Activated CD8-positive, alpha-beta T cell treated with anti-CD3 and anti-CD28 coated beads for 36 hours (primary cell): Measurements from ENCODE around the gene EPHB4. TPM values are rescaled to one million over a fixed set of nuclear protein-coding genes. Genes with fewer than 3 reads are reported as not detected.

ENCODE experiments used
- ATAC-seq: fragments of 200-7000 bp; cut with Tn5 transposase; one replicate; pipeline ENCODE4 v1.10.0; 2021; ENCODE audit warnings: mild to moderate bottlenecking, moderate library complexity
- CTCF ChIA-PET: fragments of 350-600 bp; sonication (Branson Sonifier 250); formaldehyde crosslinking; loops from one replicate; lab custom pipeline; 2021; ENCODE audit warnings: antibody characterized with exemption; lab: Charles Lee
- POLR2A ChIA-PET: fragments of 350-600 bp; sonication (Branson Sonifier 250); formaldehyde crosslinking; loops from one replicate; lab custom pipeline; 2021; ENCODE audit warnings: antibody characterized with exemption; lab: Charles Lee
- DNase-seq: peaks from one replicate; pipeline ENCODE4 v3.0.0-alpha.2; 2020
- H3K27ac Mint-ChIP-seq: one replicate; pipeline ENCODE4 v1.8.0; 2021; ENCODE audit warnings: mild to moderate bottlenecking, mixed read lengths
- H3K27me3 Mint-ChIP-seq: one replicate; pipeline ENCODE4 v1.8.0; 2021; ENCODE audit warnings: mixed read lengths
- H3K36me3 Mint-ChIP-seq: one replicate; pipeline ENCODE4 v1.8.0; 2021; ENCODE audit warnings: low read depth, mixed read lengths
- H3K4me1 Mint-ChIP-seq: one replicate; pipeline ENCODE4 v1.8.0; 2021; ENCODE audit warnings: low read depth, mixed read lengths
- H3K4me3 Mint-ChIP-seq: one replicate; pipeline ENCODE4 v1.8.0; 2021; ENCODE audit warnings: mild to moderate bottlenecking, moderate library complexity, mixed read lengths
- H3K9me3 Mint-ChIP-seq: one replicate; pipeline ENCODE4 v1.8.0; 2021; ENCODE audit warnings: mixed read lengths
- intact Hi-C: fragments of 100-400 bp; cut with micrococcal nuclease; formaldehyde crosslinking; loops from one replicate; pipeline ENCODE4 v1.10.0; 2022
- total RNA-seq, 2 experiments: library from RNA; stranded (reverse); gene quantifications; one replicate each; pipeline ENCODE4 v1.2.3, GENCODE V29; 2021
- TF ChIP-seq, protein P1 (sequence below): fragments of 200-600 bp; IDR thresholded peaks from one replicate; pipeline ENCODE4 v1.8.0; 2022; ENCODE audit warnings: antibody characterized with exemption, mild to moderate bottlenecking

Gene EPHB4
- total RNA-seq, 2 experiments from 2014 or later: 4.8 to 5.8 TPM

DNA sequence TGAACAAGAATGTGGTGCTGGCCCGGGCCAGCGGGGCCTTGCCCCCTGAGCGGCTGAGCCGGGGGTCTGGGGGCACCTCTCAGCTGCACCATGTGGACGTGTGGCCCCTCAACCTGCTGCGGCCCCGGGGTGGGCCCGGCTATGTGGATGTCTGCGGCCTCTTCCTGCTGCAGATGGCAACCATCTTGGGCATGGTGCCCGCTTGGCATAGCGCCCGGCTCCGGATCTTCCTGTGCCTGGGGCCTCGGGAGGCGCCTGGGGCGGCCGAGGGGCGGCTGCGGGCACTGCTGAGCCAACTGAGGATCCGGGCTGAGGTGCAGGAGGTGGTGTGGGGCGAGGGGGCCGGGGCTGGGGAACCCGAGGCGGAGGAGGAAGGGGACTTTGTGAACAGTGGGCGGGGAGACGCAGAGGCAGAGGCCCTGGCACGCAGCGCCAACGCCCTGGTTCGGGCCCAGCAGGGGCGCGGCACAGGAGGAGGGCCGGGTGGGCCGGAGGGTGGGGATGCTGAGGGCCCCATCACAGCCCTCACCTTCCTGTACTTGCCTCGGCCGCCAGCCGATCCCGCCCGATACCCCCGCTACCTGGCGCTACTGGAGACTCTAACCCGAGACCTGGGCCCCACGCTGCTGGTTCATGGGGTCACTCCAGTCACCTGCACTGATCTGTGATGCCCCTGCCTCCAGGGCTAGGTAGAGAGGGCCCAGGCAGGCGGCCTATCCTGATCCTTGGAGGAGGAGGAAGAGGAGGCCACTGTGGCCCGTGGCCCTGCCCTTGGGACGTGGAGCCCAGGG, 38.8 kb upstream of the EPHB4 start:
- Mint-ChIP-seq H3K9me3 (no peaks in the 10 kb centered on the region), H3K4me1 (peaks cover 8% of the 10 kb centered on the region), H3K36me3 (peaks cover 5% of the 10 kb centered on the region), H3K27me3 (no peaks in the 10 kb centered on the region), H3K4me3 (peak overlapping the region; percentile 89), H3K27ac (peak overlapping the region; percentile 95)
- ATAC-seq: peak; percentile 63
- POLR2A ChIA-PET: interaction anchor here (0.8 to 1.6 kb wide), 5 partner anchors 9 to 23 kb away, joined by 3 to 7 read pairs (median 5); partner anchors contain the start of genes SLC12A9 and SRRT
- TF ChIP-seq, protein P1, sequence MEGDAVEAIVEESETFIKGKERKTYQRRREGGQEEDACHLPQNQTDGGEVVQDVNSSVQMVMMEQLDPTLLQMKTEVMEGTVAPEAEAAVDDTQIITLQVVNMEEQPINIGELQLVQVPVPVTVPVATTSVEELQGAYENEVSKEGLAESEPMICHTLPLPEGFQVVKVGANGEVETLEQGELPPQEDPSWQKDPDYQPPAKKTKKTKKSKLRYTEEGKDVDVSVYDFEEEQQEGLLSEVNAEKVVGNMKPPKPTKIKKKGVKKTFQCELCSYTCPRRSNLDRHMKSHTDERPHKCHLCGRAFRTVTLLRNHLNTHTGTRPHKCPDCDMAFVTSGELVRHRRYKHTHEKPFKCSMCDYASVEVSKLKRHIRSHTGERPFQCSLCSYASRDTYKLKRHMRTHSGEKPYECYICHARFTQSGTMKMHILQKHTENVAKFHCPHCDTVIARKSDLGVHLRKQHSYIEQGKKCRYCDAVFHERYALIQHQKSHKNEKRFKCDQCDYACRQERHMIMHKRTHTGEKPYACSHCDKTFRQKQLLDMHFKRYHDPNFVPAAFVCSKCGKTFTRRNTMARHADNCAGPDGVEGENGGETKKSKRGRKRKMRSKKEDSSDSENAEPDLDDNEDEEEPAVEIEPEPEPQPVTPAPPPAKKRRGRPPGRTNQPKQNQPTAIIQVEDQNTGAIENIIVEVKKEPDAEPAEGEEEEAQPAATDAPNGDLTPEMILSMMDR: no peak
- peak; percentile 54 for DNase-seq
- CTCF ChIA-PET: no interaction called here
- intact Hi-C loops: no loop called here

DNA sequence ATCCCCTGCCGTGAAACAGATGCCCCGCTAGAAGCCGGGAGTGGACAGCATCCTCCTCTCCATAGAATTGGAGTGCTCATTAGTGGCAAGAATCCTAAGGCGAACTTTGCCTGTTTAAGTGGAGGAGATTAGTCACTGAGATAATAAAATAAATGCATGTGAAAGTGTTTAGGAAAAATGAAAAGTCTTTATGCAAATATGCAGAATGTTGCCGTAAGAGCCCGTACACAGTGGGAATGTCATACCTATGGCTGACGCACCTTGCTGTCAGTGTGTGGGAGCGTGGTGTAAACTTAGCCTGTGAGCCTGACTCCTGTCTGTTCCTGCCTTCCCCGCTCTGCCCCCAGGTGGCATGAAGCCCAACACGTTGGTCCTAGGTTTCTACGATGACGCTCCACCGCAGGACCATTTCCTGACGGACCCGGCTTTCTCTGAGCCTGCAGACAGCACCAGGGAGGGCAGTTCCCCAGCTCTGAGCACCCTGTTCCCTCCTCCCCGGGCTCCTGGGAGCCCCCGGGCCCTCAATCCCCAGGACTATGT, 38.1 kb upstream of the EPHB4 start:
- intact Hi-C loops: no loop called here
- no peaks in the 10 kb centered on the region for H3K27me3 Mint-ChIP-seq
- H3K36me3 Mint-ChIP-seq: peaks cover 12% of the 10 kb centered on the region
- H3K27ac Mint-ChIP-seq: no peak overlapping the region
- TF ChIP-seq, protein P1: no peak
- POLR2A ChIA-PET: interaction anchor here (0.6 kb wide), 2 partner anchors 13 to 310 kb away, joined by 3 read pairs; partner anchors contain the start of gene SLC12A9
- ATAC-seq (no peak), DNase-seq (peak; percentile 15)
- peaks cover 8% of the 10 kb centered on the region for H3K4me1 Mint-ChIP-seq
- no peaks in the 10 kb centered on the region for H3K9me3 Mint-ChIP-seq
- CTCF ChIA-PET: no interaction called here
- H3K4me3 Mint-ChIP-seq: peak overlapping the region; percentile 10

DNA sequence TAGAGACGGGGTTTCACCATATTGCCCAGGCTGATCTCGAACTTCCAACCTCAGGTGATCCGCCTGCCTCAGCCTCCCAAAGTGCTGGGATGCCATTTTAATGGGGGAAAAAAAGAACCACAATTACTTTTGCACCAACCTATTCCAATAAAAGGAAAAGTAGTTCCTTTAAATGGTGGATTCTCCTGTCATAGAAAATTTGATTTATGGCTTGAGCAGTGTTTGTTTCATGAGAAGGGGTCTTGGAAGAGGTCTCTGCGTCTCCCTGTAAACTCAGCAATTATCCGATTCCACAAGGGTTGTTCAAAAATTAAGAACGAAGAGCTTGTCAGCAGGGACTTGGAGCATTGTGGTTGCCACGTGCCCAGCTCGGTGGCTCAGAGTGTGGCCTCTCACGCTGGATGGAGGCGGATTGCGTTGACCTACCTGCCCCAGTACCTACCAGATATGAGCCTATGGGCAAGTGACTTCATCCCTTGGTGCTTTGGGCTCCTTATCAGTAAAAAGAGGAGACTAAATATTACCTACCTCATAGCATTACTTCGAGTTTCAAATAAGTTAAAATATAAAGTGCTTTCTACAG, 37.0 kb upstream of the EPHB4 start:
- TF ChIP-seq, protein P1: no peak
- H3K27ac Mint-ChIP-seq: peak overlapping the region; percentile 13
- peaks cover 19% of the 10 kb centered on the region for H3K36me3 Mint-ChIP-seq
- intact Hi-C loops: no loop called here
- no peak overlapping the region for H3K4me3 Mint-ChIP-seq
- POLR2A ChIA-PET: interaction anchor here (1.9 kb wide), 1 partner anchor 11 kb away, joined by 4 read pairs; the partner anchor contains the start of gene SRRT
- DNase-seq (no peak), ATAC-seq (no peak)
- no peaks in the 10 kb centered on the region for H3K27me3 Mint-ChIP-seq
- peaks cover 8% of the 10 kb centered on the region for H3K4me1 Mint-ChIP-seq
- CTCF ChIA-PET: interaction anchor here (1.4 kb wide), 1 partner anchor 12 kb away, joined by 4 read pairs; the partner anchor contains the start of gene SLC12A9
- H3K9me3 Mint-ChIP-seq: no peaks in the 10 kb centered on the region

DNA sequence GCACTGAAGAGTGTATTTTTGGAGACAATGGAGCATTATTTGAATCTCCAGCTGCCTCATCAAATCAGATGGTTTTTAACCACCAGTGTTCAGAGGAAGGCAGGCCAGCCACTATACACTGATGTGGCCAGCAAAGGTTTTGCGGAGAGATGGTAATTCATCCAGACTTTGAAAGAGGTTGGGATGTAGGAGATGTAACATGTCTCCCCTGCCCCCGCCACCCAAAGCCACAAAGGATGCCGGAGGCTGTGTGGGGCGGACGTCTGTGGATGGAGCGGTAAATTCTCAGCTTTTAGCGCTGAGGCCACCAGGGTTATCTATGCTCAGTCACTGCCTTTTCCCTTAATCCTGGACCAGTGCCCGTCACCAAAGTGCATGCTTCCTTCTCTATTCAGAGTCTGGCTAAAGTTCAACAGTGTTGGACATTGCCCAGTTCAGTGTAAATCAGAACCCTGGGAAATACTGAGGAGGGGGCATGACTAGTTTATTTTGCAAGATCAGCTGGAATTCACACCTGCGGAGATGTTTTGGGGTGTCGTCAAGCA, 36.2 kb upstream of the EPHB4 start:
- DNase-seq (no peak), ATAC-seq (no peak)
- Mint-ChIP-seq H3K4me1 (peaks cover 8% of the 10 kb centered on the region), H3K27ac (no peak overlapping the region), H3K27me3 (no peaks in the 10 kb centered on the region), H3K9me3 (no peaks in the 10 kb centered on the region), H3K4me3 (no peak overlapping the region), H3K36me3 (peaks cover 19% of the 10 kb centered on the region)
- TF ChIP-seq, protein P1: no peak
- intact Hi-C loops: no loop called here
- ChIA-PET POLR2A (interaction anchor here (0.7 to 1.9 kb wide), 2 partner anchors 11 to 12 kb away, joined by 4 to 6 read pairs; partner anchors contain the start of genes SLC12A9 and SRRT), CTCF (interaction anchor here (1.4 kb wide), 1 partner anchor 11 kb away, joined by 4 read pairs; the partner anchor contains the start of gene SLC12A9)
